IMR-90 (cell line): ENCODE data around the gene TIMM10. TPM values are rescaled to one million over a fixed set of nuclear protein-coding genes. Genes with fewer than 3 reads are reported as not detected.

Experiments
- ATAC-seq: fragments of 200-7000 bp; cut with Tn5 transposase; 2 replicates; pipeline ENCODE4 v1.9.1; 2020; ENCODE audit warnings: low read depth, mild to moderate bottlenecking, moderate library complexity
- BruUV-seq: library from RNA; stranded (reverse); fragments of 400-500 nt; replicated peaks from 2 replicates; lab custom pipeline; 2021; lab: Mats Ljungman, UMichigan
- CTCF ChIA-PET: fragments of 300-600 bp; formaldehyde crosslinking; extraction: SDS; loops from one replicate; lab custom pipeline; 2021; ENCODE audit warnings: antibody characterized with exemption; lab: Yijun Ruan, JAX
- POLR2A ChIA-PET: fragments of 300-600 bp; sonication (Branson Sonifier 250); formaldehyde crosslinking; loops from one replicate; lab custom pipeline; 2022; ENCODE audit warnings: antibody characterized with exemption; ENCODE audit not compliant: unreplicated experiment; lab: Charles Lee
- DNase-seq: peaks from one replicate; pipeline ENCODE4 v3.0.0; 2013
- H2AFZ ChIP-seq: replicated peaks from 2 replicates; pipeline ENCODE3; 2013; ENCODE audit warnings: low read length, mild to moderate bottlenecking; ENCODE audit not compliant: poor library complexity
- H2AK5ac ChIP-seq: 2 replicates; pipeline ENCODE4 v1.6.1; 2013; ENCODE audit warnings: low read depth, low read length, inconsistent platforms
- H2AK9ac ChIP-seq: replicated peaks from 2 replicates; pipeline ENCODE3; 2013; ENCODE audit warnings: mild to moderate bottlenecking, low read depth, low read length, moderate library complexity; ENCODE audit not compliant: poor library complexity
- H2BK120ac ChIP-seq: 2 replicates; pipeline ENCODE4 v1.6.1; 2013; ENCODE audit warnings: low read depth, low read length, inconsistent platforms
- H2BK15ac ChIP-seq: 3 replicates; pipeline ENCODE4 v1.6.1; 2013; ENCODE audit warnings: low read depth, low read length, inconsistent platforms
- H2BK20ac ChIP-seq: 2 replicates; pipeline ENCODE4 v1.6.1; 2013; ENCODE audit warnings: low read depth, mild to moderate bottlenecking, inconsistent platforms, low read length, moderate library complexity
- H2BK5ac ChIP-seq: 2 replicates; pipeline ENCODE4 v1.6.1; 2013; ENCODE audit warnings: mild to moderate bottlenecking, low read depth, low read length, inconsistent platforms; ENCODE audit not compliant: poor library complexity, severe bottlenecking
- H3K14ac ChIP-seq: replicated peaks from 2 replicates; pipeline ENCODE4 v1.6.1; 2013; ENCODE audit warnings: low read depth, low read length, inconsistent platforms
- H3K18ac ChIP-seq: 2 replicates; pipeline ENCODE4 v1.6.1; 2013; ENCODE audit warnings: low read depth, low read length, control low read depth
- H3K23ac ChIP-seq: 2 replicates; pipeline ENCODE4 v1.6.1; 2013; ENCODE audit warnings: low read depth, low read length, inconsistent platforms
- H3K27ac ChIP-seq: 2 replicates; pipeline ENCODE4 v1.5.1; 2013; ENCODE audit warnings: mild to moderate bottlenecking, control low read depth, low read length; ENCODE audit not compliant: insufficient read depth
- H3K27me3 ChIP-seq: 2 replicates; pipeline ENCODE4 v1.6.1; 2013; ENCODE audit warnings: low read length; ENCODE audit not compliant: control insufficient read depth, insufficient read depth
- H3K36me3 ChIP-seq: 2 replicates; pipeline ENCODE4 v1.6.1; 2013; ENCODE audit warnings: low read length, mixed read lengths; ENCODE audit not compliant: control insufficient read depth, insufficient read depth
- H3K4ac ChIP-seq: 2 replicates; pipeline ENCODE4 v1.6.1; 2013; ENCODE audit warnings: low read depth, low read length, inconsistent platforms
- H3K4me1 ChIP-seq: 2 replicates; pipeline ENCODE4 v1.6.1; 2013; ENCODE audit warnings: low read length, mixed read lengths; ENCODE audit not compliant: control insufficient read depth, insufficient read depth
- H3K4me2 ChIP-seq: 2 replicates; pipeline ENCODE4 v1.6.1; 2013; ENCODE audit warnings: low read depth, mild to moderate bottlenecking, control low read depth, low read length, moderate library complexity
- H3K4me3 ChIP-seq: 2 replicates; pipeline ENCODE4 v1.5.1; 2013; ENCODE audit warnings: low read depth, mild to moderate bottlenecking, control low read depth, low read length, moderate library complexity; ENCODE audit not compliant: insufficient read depth
- H3K56ac ChIP-seq: 2 replicates; pipeline ENCODE4 v1.6.1; 2013; ENCODE audit warnings: low read length, inconsistent platforms; ENCODE audit not compliant: insufficient read depth; ENCODE audit errors: extremely low read depth
- H3K79me1 ChIP-seq, 2 experiments: 2 replicates each; pipeline ENCODE4 v1.6.1; 2013; ENCODE audit warnings: low read length in 2 of 2, inconsistent platforms in 1 of 2, low read depth in 1 of 2
- H3K9ac ChIP-seq: 2 replicates; pipeline ENCODE4 v1.6.1; 2013; ENCODE audit warnings: low read depth, low read length, control low read depth
- H3K9me1 ChIP-seq: 2 replicates; pipeline ENCODE4 v1.6.1; 2013; ENCODE audit warnings: low read length, inconsistent platforms; ENCODE audit not compliant: insufficient read depth
- H3K9me3 ChIP-seq: 2 replicates; pipeline ENCODE4 v1.6.1; 2013; ENCODE audit warnings: low read length; ENCODE audit not compliant: control insufficient read depth, insufficient read depth
- H4K20me1 ChIP-seq: 2 replicates; pipeline ENCODE4 v1.6.1; 2013; ENCODE audit warnings: low read length, inconsistent platforms; ENCODE audit not compliant: insufficient read depth
- H4K5ac ChIP-seq: 2 replicates; pipeline ENCODE4 v1.6.1; 2013; ENCODE audit warnings: mild to moderate bottlenecking, low read depth, low read length, control low read depth
- H4K8ac ChIP-seq, 2 experiments: 2 replicates each; pipeline ENCODE4 v1.6.1; 2013; ENCODE audit warnings: low read depth in 2 of 2, low read length in 2 of 2, control low read depth in 1 of 2, inconsistent platforms in 1 of 2
- H4K91ac ChIP-seq: 2 replicates; pipeline ENCODE4 v1.6.1; 2013; ENCODE audit warnings: low read depth, low read length, inconsistent platforms; ENCODE audit not compliant: insufficient read depth
- BHLHE40 ChIP-seq: fragments of 150-350 bp; IDR thresholded peaks from 2 replicates; pipeline ENCODE4 v1.6.1; 2016; ENCODE audit warnings: mild to moderate bottlenecking, low read depth, low read length
- CHD1 ChIP-seq: IDR thresholded peaks from 2 replicates; pipeline ENCODE4 v1.6.1; 2012; ENCODE audit warnings: low read depth, low read length, improper control_type of control experiment
- CTCF ChIP-seq: conservative IDR thresholded peaks from 2 replicates; pipeline ENCODE4 v1.5.1; 2012; ENCODE audit warnings: mild to moderate bottlenecking, low read depth, low read length, improper control_type of control experiment
- ELK1 ChIP-seq: fragments of 150-350 bp; IDR thresholded peaks from 2 replicates; pipeline ENCODE4 v1.6.1; 2016; ENCODE audit warnings: low read depth, mild to moderate bottlenecking, low read length, moderate library complexity, borderline replicate concordance
- FOS ChIP-seq: fragments of 150-350 bp; IDR thresholded peaks from 2 replicates; pipeline ENCODE4 v1.6.1; 2016; ENCODE audit warnings: low read depth, low read length
- MAFK ChIP-seq: IDR thresholded peaks from 2 replicates; pipeline ENCODE4 v1.6.1; 2012; ENCODE audit warnings: low read depth, low read length, improper control_type of control experiment
- MAZ ChIP-seq: IDR thresholded peaks from 2 replicates; pipeline ENCODE4 v1.6.1; 2012; ENCODE audit warnings: low read depth, mild to moderate bottlenecking, low read length, improper control_type of control experiment, moderate library complexity, borderline replicate concordance
- MXI1 ChIP-seq: IDR thresholded peaks from 2 replicates; pipeline ENCODE4 v1.6.1; 2012; ENCODE audit warnings: low read depth, mild to moderate bottlenecking, low read length, moderate library complexity, borderline replicate concordance
- NFE2L2 ChIP-seq: fragments of 150-350 bp; IDR thresholded peaks from 2 replicates; pipeline ENCODE4 v1.6.1; 2016; ENCODE audit warnings: low read depth, mild to moderate bottlenecking, low read length
- RFX5 ChIP-seq: IDR thresholded peaks from 2 replicates; pipeline ENCODE4 v1.8.0; 2012; ENCODE audit warnings: low read depth, mild to moderate bottlenecking, low read length, moderate library complexity
- SMC3 ChIP-seq: fragments of 150-350 bp; IDR thresholded peaks from 2 replicates; pipeline ENCODE4 v1.6.1; 2016; ENCODE audit warnings: low read depth, mild to moderate bottlenecking, antibody characterized with exemption, low read length, moderate library complexity
- USF2 ChIP-seq: fragments of 150-350 bp; IDR thresholded peaks from 2 replicates; pipeline ENCODE4 v1.6.1; 2017; ENCODE audit warnings: mild to moderate bottlenecking, antibody characterized with exemption, low read length, low read depth
- WGBS, 2 experiments: methylation state at CpG; one replicate each; pipeline versions ENCODE4 v1.1.5 to v1.1.7; 2013; ENCODE audit warnings: missing lambda C conversion rate in 2 of 2; ENCODE audit not compliant: insufficient read length in 1 of 2; ENCODE audit errors: extremely low coverage in 2 of 2; 5-methylcytosine and 5-hydroxymethylcytosine counted together
- dilution Hi-C: fragments of 300-500 bp; cut with HindIII; formaldehyde crosslinking; loops from one replicate; pipeline ENCODE4 v1.14.3; 2018; ENCODE audit warnings: low sequenced_read_pairs; ENCODE audit not compliant: unreplicated experiment
- in situ Hi-C: fragments of 300-500 bp; cut with MboI; formaldehyde crosslinking; loops from 3 replicates; pipeline ENCODE4 v1.14.3; 2019; ENCODE audit warnings: low sequenced_read_pairs, inconsistent platforms, mixed read lengths
- intact Hi-C: fragments of 100-400 bp; cut with micrococcal nuclease; formaldehyde crosslinking; loops from 2 replicates; pipeline ENCODE4 v1.10.0; 2022
- polyA plus RNA-seq, 3 experiments: library from polyadenylated mRNA; depleted of rRNA; stranded (reverse); fragments of >200 nt; gene quantifications; 2 replicates each; pipeline ENCODE4 v1.2.3, GENCODE V29; 2012; ENCODE audit warnings: low replicate concordance in 1 of 3
- total RNA-seq: library from RNA; depleted of rRNA; stranded (reverse); fragments of >200 nt; gene quantifications from 2 replicates; pipeline ENCODE4 v1.2.3, GENCODE V29; 2012

TIMM10 gene
- total and polyA plus RNA-seq, 2 of the 4 experiments (the other 2 are of a cell fraction) = 96.8 to 135 TPM

- peak overlapping the region; percentile 77 for H3K4ac ChIP-seq
- WGBS, 2 experiments = 0% methylated on average over 7 of the region's 57 CpGs; no CpG with 5 or more reads in 1 of the 2 experiments
- peaks cover 7% of the 10 kb centered on the region; the same call in 1 of the 2 replicates for H4K20me1 ChIP-seq
- H3K27me3 ChIP-seq = no peaks in the 10 kb centered on the region
- no TSS peak for BruUV-seq
- H4K8ac ChIP-seq = peak overlapping the region; percentile 77 to 96; a peak in 3 of 4 replicates
- H3K79me1 ChIP-seq = peaks cover 7 to 24% of the 10 kb centered on the region in 2 experiments; a peak in 3 of 4 replicates
- peak overlapping the region; percentile 42 for H2BK120ac ChIP-seq
- peak overlapping the region; percentile 96 for H3K23ac ChIP-seq
- H3K56ac ChIP-seq = peak overlapping the region; percentile 91
- ATAC-seq = peak; percentile 71
- H2AFZ ChIP-seq = peak overlapping the region; percentile 94
- peak overlapping the region; percentile 89 for H4K91ac ChIP-seq
- H3K9me1 ChIP-seq = no peaks in the 10 kb centered on the region; the same call in 1 of the 2 replicates
- POLR2A ChIA-PET = interaction anchor here (0.6 kb wide), 1 partner anchor 250 kb away, joined by 4 read pairs; no protein-coding TSS in a partner anchor
- peak overlapping the region; percentile 6 for H2BK5ac ChIP-seq
- H3K4me3 ChIP-seq = peak overlapping the region; percentile 95
- H3K36me3 ChIP-seq = peaks cover 4% of the 10 kb centered on the region; the same call in 1 of the 2 replicates
- no peak overlapping the region for H2BK20ac ChIP-seq
- no peaks in the 10 kb centered on the region; the same call in 1 of the 2 replicates for H3K4me1 ChIP-seq
- H2AK9ac ChIP-seq = peak overlapping the region; percentile 98
- H3K9ac ChIP-seq = peak overlapping the region; percentile 90
- peak overlapping the region; percentile 91 for H3K4me2 ChIP-seq
- in situ Hi-C loops (loop anchor here (25.0 kb wide), 1 partner anchor 677 kb away; no protein-coding TSS in a partner anchor), dilution Hi-C loops (no loop called here), intact Hi-C loops (no loop called here)
- no peak overlapping the region; the same call in 1 of the 3 replicates for H2BK15ac ChIP-seq
- H4K5ac ChIP-seq = peak overlapping the region; percentile 28; the same call in 1 of the 2 replicates
- peak overlapping the region; percentile 46; the same call in 1 of the 2 replicates for H2AK5ac ChIP-seq
- H3K9me3 ChIP-seq = no peaks in the 10 kb centered on the region
- CTCF ChIA-PET = interaction anchor here (0.6 to 3.0 kb wide), 4 partner anchors 12 to 122 kb away, joined by 3 to 17 read pairs (median 9); no protein-coding TSS in a partner anchor
- H3K27ac ChIP-seq = peak overlapping the region; percentile 63
- peak overlapping the region; percentile 83 for H3K14ac ChIP-seq
- peak overlapping the region; percentile 42 for H3K18ac ChIP-seq
- DNase-seq = peak; percentile 24
- TF ChIP-seq NFE2L2 (no peak), RFX5 (no peak), USF2 (no peak), SMC3 (no peak), CHD1 (no peak), MXI1 (0 out of 2 replicates have a peak, but pooled peaks have one; percentile 7), MAZ (peak; percentile 25; the same call in 1 of the 2 replicates), CTCF (no peak), FOS (no peak), BHLHE40 (no peak), ELK1 (0 out of 2 replicates have a peak, but pooled peaks have one; percentile 65), MAFK (no peak)
Measured at GRCh38 chr11:57514538-57515331, 15.8 kb downstream of the TIMM10 start.
